Natural killer cell (primary cell): Measurements from ENCODE around the gene FAM89B. TPM values are rescaled to one million over a fixed set of nuclear protein-coding genes. Genes with fewer than 3 reads are reported as not detected.

ENCODE experiments used
- ATAC-seq, 3 donors: fragments of 150-1000 bp in 2 of 3; fragments of 200-7000 bp in 1 of 3; cut with Tn5 transposase; 1 replicate in 1 of 3; 2 replicates in 2 of 3; pipeline ENCODE4 v1.10.0; 2021; ENCODE audit warnings: mild to moderate bottlenecking in 2 of 3, moderate library complexity in 2 of 3
- DNase-seq, 2 donors: peaks; one replicate each; pipeline versions ENCODE4 v3.0.0 to v3.0.0-alpha.2; 2013 to 2021; ENCODE audit warnings: mixed read lengths in 1 of 2
- H3K27ac ChIP-seq: one replicate; pipeline ENCODE4 v1.5.1; 2013; ENCODE audit warnings: mild to moderate bottlenecking, low read length
- H3K27me3 ChIP-seq: one replicate; pipeline ENCODE4 v1.6.1; 2013; ENCODE audit warnings: low read length; ENCODE audit not compliant: control insufficient read depth, insufficient read depth
- H3K36me3 ChIP-seq: one replicate; pipeline ENCODE4 v1.6.1; 2013; ENCODE audit warnings: low read length; ENCODE audit not compliant: control insufficient read depth, insufficient read depth
- H3K4me1 ChIP-seq: one replicate; pipeline ENCODE4 v1.6.1; 2013; ENCODE audit warnings: low read length; ENCODE audit not compliant: control insufficient read depth, insufficient read depth
- H3K4me3 ChIP-seq: one replicate; pipeline ENCODE4 v1.5.1; 2013; ENCODE audit warnings: low read length
- H3K9me3 ChIP-seq: one replicate; pipeline ENCODE4 v1.6.1; 2013; ENCODE audit warnings: low read length; ENCODE audit not compliant: control insufficient read depth, insufficient read depth
- H3K27ac Mint-ChIP-seq, 2 donors: one replicate each; pipeline ENCODE4 v1.8.0; 2022; ENCODE audit warnings: mild to moderate bottlenecking in 2 of 2, mixed read lengths in 2 of 2, moderate library complexity in 1 of 2
- H3K27me3 Mint-ChIP-seq, 2 donors: one replicate each; pipeline ENCODE4 v1.8.0; 2022; ENCODE audit warnings: low read depth in 2 of 2, mixed read lengths in 2 of 2
- H3K36me3 Mint-ChIP-seq: one replicate; pipeline ENCODE4 v1.8.0; 2022; ENCODE audit warnings: mixed read lengths
- H3K4me1 Mint-ChIP-seq, 2 donors: one replicate each; pipeline ENCODE4 v1.8.0; 2022; ENCODE audit warnings: mixed read lengths in 2 of 2
- H3K4me3 Mint-ChIP-seq: one replicate; pipeline ENCODE4 v1.8.0; 2022; ENCODE audit warnings: mild to moderate bottlenecking, moderate library complexity, mixed read lengths
- H3K9me3 Mint-ChIP-seq, 2 donors: one replicate each; pipeline ENCODE4 v1.8.0; 2022; ENCODE audit warnings: mixed read lengths in 2 of 2
- WGBS: methylation state at CpG from one replicate; pipeline ENCODE4 v1.1.7; 2013; ENCODE audit warnings: missing lambda C conversion rate; ENCODE audit not compliant: insufficient coverage; 5-methylcytosine and 5-hydroxymethylcytosine counted together
- intact Hi-C: fragments of 100-400 bp; cut with micrococcal nuclease; formaldehyde crosslinking; loops from one replicate; pipeline ENCODE4 v1.14.2; 2022
- total RNA-seq, 4 donors: library from RNA; stranded (reverse); fragments of 120-200 nt in 1 of 4; gene quantifications; one replicate each; pipeline versions ENCODE4 v1.2.3 to v1.2.4, GENCODE V29; 2013 to 2022
- TF ChIP-seq, protein P1 (sequence below): fragments of 200-600 bp; IDR thresholded peaks from one replicate; pipeline ENCODE4 v1.8.0; 2022; ENCODE audit warnings: antibody characterized with exemption

Gene FAM89B
- total RNA-seq, 3 donors from 2014 or later (not counting 1 experiment from before 2014, with no cell fraction given) = 41.4 to 52.4 (median 44.6) TPM

DNA sequence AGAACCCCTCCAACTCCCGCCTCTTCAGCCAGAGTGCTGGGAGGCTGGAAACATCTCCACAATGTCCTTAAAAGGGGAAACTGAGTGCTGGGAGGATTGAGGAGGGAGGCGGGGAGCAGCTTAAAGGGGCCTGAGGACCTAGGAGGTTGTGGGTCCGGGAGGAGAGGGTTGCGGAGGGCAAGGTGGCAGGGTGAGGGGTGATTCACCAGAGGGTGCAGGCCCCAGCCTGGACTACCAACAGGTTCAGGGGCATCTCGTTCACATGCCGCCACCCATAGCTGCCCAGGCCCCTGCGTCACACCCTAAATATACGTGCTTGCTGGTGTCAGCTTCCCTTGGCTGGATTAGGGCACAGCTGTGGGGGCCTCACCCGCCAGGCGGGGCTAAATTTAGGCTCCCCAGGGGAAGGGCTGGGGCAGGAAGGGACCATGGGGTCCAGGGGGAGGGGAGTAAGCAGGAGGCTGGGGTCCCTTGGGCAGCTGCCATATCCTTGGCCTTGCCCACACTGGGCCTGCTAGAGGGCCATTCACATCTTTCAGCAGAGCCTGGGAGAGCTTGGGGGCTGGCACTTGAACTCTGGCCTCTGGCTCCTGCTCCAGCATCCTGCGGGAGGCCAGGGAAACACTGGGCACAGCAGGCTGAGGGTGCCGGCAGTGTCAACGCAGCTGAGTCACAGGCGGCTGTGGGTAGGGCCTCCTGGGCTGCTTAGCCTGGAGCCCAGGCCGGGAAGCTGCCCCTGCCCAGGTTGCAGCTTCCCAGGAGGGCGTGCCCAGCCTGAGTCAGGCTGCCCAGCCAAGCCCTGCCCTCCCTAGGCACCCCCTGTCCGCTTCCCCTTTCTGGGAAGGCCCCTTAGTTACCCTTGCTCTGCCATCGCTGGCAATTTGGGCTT lies 4.8 kb downstream of the FAM89B start:
- intact Hi-C loops = no loop called here
- peaks cover 36 to 68% of the 10 kb centered on the region in 2 donors for H3K4me1 Mint-ChIP-seq
- Histone ChIP-seq H3K4me1 (peaks cover 50% of the 10 kb centered on the region), H3K27me3 (no peaks in the 10 kb centered on the region), H3K4me3 (peak overlapping the region; percentile 68), H3K36me3 (peaks cover 33% of the 10 kb centered on the region), H3K27ac (peak overlapping the region; percentile 83), H3K9me3 (no peaks in the 10 kb centered on the region)
- TF ChIP-seq, protein P1, sequence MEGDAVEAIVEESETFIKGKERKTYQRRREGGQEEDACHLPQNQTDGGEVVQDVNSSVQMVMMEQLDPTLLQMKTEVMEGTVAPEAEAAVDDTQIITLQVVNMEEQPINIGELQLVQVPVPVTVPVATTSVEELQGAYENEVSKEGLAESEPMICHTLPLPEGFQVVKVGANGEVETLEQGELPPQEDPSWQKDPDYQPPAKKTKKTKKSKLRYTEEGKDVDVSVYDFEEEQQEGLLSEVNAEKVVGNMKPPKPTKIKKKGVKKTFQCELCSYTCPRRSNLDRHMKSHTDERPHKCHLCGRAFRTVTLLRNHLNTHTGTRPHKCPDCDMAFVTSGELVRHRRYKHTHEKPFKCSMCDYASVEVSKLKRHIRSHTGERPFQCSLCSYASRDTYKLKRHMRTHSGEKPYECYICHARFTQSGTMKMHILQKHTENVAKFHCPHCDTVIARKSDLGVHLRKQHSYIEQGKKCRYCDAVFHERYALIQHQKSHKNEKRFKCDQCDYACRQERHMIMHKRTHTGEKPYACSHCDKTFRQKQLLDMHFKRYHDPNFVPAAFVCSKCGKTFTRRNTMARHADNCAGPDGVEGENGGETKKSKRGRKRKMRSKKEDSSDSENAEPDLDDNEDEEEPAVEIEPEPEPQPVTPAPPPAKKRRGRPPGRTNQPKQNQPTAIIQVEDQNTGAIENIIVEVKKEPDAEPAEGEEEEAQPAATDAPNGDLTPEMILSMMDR = no peak
- ATAC-seq (peak in 2 of 3 donors; percentile 6 to 11), DNase-seq (peak in 1 of 2 donors; percentile 59)
- peak overlapping the region; percentile 81 for H3K4me3 Mint-ChIP-seq
- peak overlapping the region; percentile 71 to 75 for H3K27ac Mint-ChIP-seq
- H3K9me3 Mint-ChIP-seq = no peaks in the 10 kb centered on the region
- H3K27me3 Mint-ChIP-seq = no peaks in the 10 kb centered on the region
- WGBS = 14% methylated on average over 18 of the region's 18 CpGs
- H3K36me3 Mint-ChIP-seq = no peaks in the 10 kb centered on the region

DNA sequence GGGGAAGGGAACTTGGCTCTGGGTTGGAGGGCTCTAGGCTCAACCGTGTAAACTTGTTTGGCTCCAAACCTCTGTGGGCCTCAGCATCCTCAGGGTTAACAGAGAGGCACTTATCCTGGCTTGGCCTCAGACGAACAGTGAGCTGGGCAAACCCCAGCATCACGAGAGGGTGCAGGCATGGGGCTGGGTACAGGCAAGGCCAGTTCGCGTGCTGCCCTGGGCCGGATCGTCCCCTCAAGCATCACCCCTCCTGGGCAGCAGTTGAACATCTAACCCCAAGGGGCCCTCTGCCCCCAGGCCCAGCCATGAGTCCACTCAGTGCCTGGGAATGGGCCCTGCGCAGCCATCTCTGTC lies 5.4 kb downstream of the FAM89B start:
- intact Hi-C loops = no loop called here
- H3K27ac ChIP-seq = peak overlapping the region; percentile 83
- H3K27me3 ChIP-seq = no peaks in the 10 kb centered on the region
- TF ChIP-seq, protein P1 = no peak
- WGBS = 61% methylated on average over 8 of the region's 8 CpGs
- H3K36me3 ChIP-seq = peaks cover 36% of the 10 kb centered on the region
- DNase-seq (no peak), ATAC-seq (no peak)
- peaks cover 36 to 70% of the 10 kb centered on the region in 2 donors for H3K4me1 Mint-ChIP-seq
- no peaks in the 10 kb centered on the region for H3K36me3 Mint-ChIP-seq
- peak overlapping the region; percentile 49 for H3K4me3 Mint-ChIP-seq
- H3K4me3 ChIP-seq = no peak overlapping the region
- H3K27me3 Mint-ChIP-seq = no peaks in the 10 kb centered on the region
- H3K27ac Mint-ChIP-seq = peak overlapping the region; percentile 71 to 75
- H3K9me3 ChIP-seq = no peaks in the 10 kb centered on the region
- H3K4me1 ChIP-seq = peaks cover 48% of the 10 kb centered on the region
- no peaks in the 10 kb centered on the region for H3K9me3 Mint-ChIP-seq

DNA sequence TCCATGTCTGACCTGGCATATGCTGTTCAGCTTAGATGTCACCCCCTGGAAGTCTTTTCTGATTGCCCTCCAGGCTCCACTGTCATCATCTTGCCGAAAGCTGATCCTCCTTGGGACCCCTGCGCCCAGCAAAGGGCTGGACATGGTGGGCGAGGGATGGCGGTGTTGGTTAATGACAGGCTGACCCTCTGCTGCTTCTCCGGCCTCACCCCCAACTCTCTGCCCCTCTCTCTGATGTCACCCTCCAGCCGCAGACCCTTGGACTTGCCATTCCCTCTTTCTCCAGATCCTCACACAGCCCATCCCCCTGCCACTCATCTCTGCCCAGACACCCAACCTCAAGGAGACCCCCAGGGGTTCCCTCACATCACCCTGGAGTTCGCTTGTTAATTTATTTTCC lies 5.8 kb downstream of the FAM89B start:
- H3K27ac ChIP-seq = peak overlapping the region; percentile 83
- H3K27me3 Mint-ChIP-seq = no peaks in the 10 kb centered on the region
- ATAC-seq = no peak
- peaks cover 36% of the 10 kb centered on the region for H3K36me3 ChIP-seq
- no peaks in the 10 kb centered on the region for H3K36me3 Mint-ChIP-seq
- DNase-seq = no peak
- no peaks in the 10 kb centered on the region for H3K9me3 ChIP-seq
- intact Hi-C loops = no loop called here
- H3K4me1 Mint-ChIP-seq = peaks cover 40 to 71% of the 10 kb centered on the region in 2 donors
- peak overlapping the region; percentile 71 to 75 for H3K27ac Mint-ChIP-seq
- H3K4me1 ChIP-seq = peaks cover 44% of the 10 kb centered on the region
- no peaks in the 10 kb centered on the region for H3K27me3 ChIP-seq
- TF ChIP-seq, protein P1 = no peak
- H3K4me3 ChIP-seq = no peak overlapping the region
- peak overlapping the region; percentile 49 for H3K4me3 Mint-ChIP-seq
- 96% methylated on average over 7 of the region's 7 CpGs for WGBS
- no peaks in the 10 kb centered on the region for H3K9me3 Mint-ChIP-seq
